ENCODE measurements around the gene LRP1B.
A peak's percentile ranks its signal among the peaks of the same experiment; 100 is the strongest.

The LRP1B gene

DNA sequence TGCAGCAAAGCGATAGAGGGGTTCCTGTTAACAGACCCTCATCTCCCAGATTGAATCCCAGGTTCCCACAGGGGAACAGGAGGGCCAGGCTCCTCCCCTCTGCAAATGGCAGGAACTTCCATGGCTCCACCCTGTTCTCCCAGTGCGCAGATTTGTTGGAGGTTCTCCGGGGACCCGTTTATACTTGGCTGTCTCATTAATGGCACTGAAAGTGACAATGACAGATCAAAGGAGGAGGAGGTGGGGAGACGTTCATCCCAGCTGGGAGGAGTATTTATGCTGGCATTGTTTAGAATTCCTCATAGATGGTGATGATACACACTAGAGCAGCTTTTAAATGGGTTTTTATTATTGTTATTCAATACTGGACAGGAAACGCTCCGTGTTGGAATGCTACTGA, 186.9 kb downstream of the LRP1B start:
- Histone ChIP-seq H3K9me2 (replicated peaks; ENCODE audit: low read depth, low read length) (no peaks in the 10 kb centered on the region), H3F3A (ENCODE audit: low read depth) (no peaks in the 10 kb centered on the region), H3K9me3 (ENCODE audit: insufficient read depth, low read depth, low read length) (no peaks in the 10 kb centered on the region), H3K4me2 (ENCODE audit: low read depth, low read length, poor library complexity, severe bottlenecking) (no peak overlapping the region), H4K20me1 (ENCODE audit: insufficient read depth, low read length, poor library complexity, severe bottlenecking) (no peaks in the 10 kb centered on the region), H3K4me3 (ENCODE audit: low read length, poor library complexity, severe bottlenecking) (no peak overlapping the region), H3K79me2 (ENCODE audit: insufficient read depth, low read length) (no peaks in the 10 kb centered on the region), H2AFZ (ENCODE audit: low read length) (no peak overlapping the region), H3K9ac (ENCODE audit: low read depth, low read length, poor library complexity, severe bottlenecking) (no peak overlapping the region), H3K36me3 (ENCODE audit: insufficient read depth, low read length) (no peaks in the 10 kb centered on the region), H3K4me1 (ENCODE audit: insufficient read depth, low read length, poor library complexity, severe bottlenecking) (no peaks in the 10 kb centered on the region), H3K27me3 (ENCODE audit: insufficient read depth, low read length, poor library complexity, severe bottlenecking) (no peaks in the 10 kb centered on the region)
- no peak for TF ChIP-seq EZH2phosphoT487 (IDR thresholded peaks at IDR 0.05; ENCODE audit: borderline replicate concordance)
- TF ChIP-seq CTCF (conservative IDR thresholded peaks at IDR 0.05; ENCODE audit: low read length), result no peak

GRCh38 chr2:141942006-141942789, 188.6 kb downstream of the LRP1B start:
- Histone ChIP-seq H3K9me3 (ENCODE audit: insufficient read depth, low read depth, low read length) (no peaks in the 10 kb centered on the region), H3K9ac (ENCODE audit: low read depth, low read length, poor library complexity, severe bottlenecking) (no peak overlapping the region), H3K4me1 (ENCODE audit: insufficient read depth, low read length, poor library complexity, severe bottlenecking) (no peaks in the 10 kb centered on the region), H3K4me2 (ENCODE audit: low read depth, low read length, poor library complexity, severe bottlenecking) (no peak overlapping the region), H3K79me2 (ENCODE audit: insufficient read depth, low read length) (no peaks in the 10 kb centered on the region), H4K20me1 (ENCODE audit: insufficient read depth, low read length, poor library complexity, severe bottlenecking) (no peaks in the 10 kb centered on the region), H3K36me3 (ENCODE audit: insufficient read depth, low read length) (no peaks in the 10 kb centered on the region), H2AFZ (ENCODE audit: low read length) (no peak overlapping the region), H3K4me3 (ENCODE audit: low read length, poor library complexity, severe bottlenecking) (no peak overlapping the region), H3K27me3 (ENCODE audit: insufficient read depth, low read length, poor library complexity, severe bottlenecking) (no peaks in the 10 kb centered on the region), H3F3A (ENCODE audit: low read depth) (no peaks in the 10 kb centered on the region), H3K9me2 (replicated peaks; ENCODE audit: low read depth, low read length) (no peaks in the 10 kb centered on the region)
- peak; percentile 55 for TF ChIP-seq CTCF (conservative IDR thresholded peaks at IDR 0.05; ENCODE audit: low read length)
- TF ChIP-seq EZH2phosphoT487 (IDR thresholded peaks at IDR 0.05; ENCODE audit: borderline replicate concordance), result no peak

DNA sequence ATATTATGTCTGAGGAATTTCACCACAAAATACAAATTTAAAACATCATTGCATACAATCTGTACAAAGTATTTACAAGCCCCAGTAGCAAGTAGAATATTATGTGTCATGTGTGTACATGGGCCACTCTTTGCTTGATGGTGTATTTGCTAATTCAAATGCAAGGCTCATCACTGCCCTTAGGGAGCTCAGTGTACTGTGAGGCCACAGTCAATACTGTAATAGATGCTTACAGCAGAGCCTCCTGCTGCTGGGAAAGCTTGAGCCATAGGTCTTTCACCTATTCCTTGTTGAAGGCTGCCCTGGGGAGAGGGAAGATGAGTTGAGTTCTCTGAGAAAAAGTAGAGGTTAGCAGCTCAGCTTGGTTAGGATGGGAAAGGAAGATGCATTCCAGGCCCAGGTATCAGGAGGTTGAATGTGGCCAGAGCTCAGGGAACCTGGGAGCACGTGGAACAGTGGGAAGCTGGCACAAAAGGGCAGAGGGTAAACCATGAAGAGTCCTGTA, 189.6 kb downstream of the LRP1B start:
- Histone ChIP-seq H4K20me1 (ENCODE audit: insufficient read depth, low read length, poor library complexity, severe bottlenecking) (no peaks in the 10 kb centered on the region), H3K36me3 (ENCODE audit: insufficient read depth, low read length) (no peaks in the 10 kb centered on the region), H3K4me1 (ENCODE audit: insufficient read depth, low read length, poor library complexity, severe bottlenecking) (no peaks in the 10 kb centered on the region), H3K4me3 (ENCODE audit: low read length, poor library complexity, severe bottlenecking) (no peak overlapping the region), H3K79me2 (ENCODE audit: insufficient read depth, low read length) (no peaks in the 10 kb centered on the region), H2AFZ (ENCODE audit: low read length) (no peak overlapping the region), H3K4me2 (ENCODE audit: low read depth, low read length, poor library complexity, severe bottlenecking) (no peak overlapping the region), H3F3A (ENCODE audit: low read depth) (no peaks in the 10 kb centered on the region), H3K27me3 (ENCODE audit: insufficient read depth, low read length, poor library complexity, severe bottlenecking) (no peaks in the 10 kb centered on the region), H3K9me2 (replicated peaks; ENCODE audit: low read depth, low read length) (no peaks in the 10 kb centered on the region), H3K9ac (ENCODE audit: low read depth, low read length, poor library complexity, severe bottlenecking) (no peak overlapping the region), H3K9me3 (ENCODE audit: insufficient read depth, low read depth, low read length) (no peaks in the 10 kb centered on the region)
- TF ChIP-seq EZH2phosphoT487 (IDR thresholded peaks at IDR 0.05; ENCODE audit: borderline replicate concordance), result no peak
- TF ChIP-seq CTCF (conservative IDR thresholded peaks at IDR 0.05; ENCODE audit: low read length), result no peak
